CD14-positive monocyte (primary cell): Measurements from ENCODE around the gene SNX19. TPM values are rescaled to one million over a fixed set of nuclear protein-coding genes. Genes with fewer than 3 reads are reported as not detected.

Experiments used
- DNase-seq, 3 donors: peaks; one replicate each; pipeline ENCODE4 v3.0.0-alpha.2; 2011 to 2022
- H2AFZ ChIP-seq: 2 replicates; pipeline ENCODE4 v1.6.0; 2012; ENCODE audit warnings: mild to moderate bottlenecking, low read depth, low read length, inconsistent platforms; ENCODE audit not compliant: insufficient read depth, poor library complexity, severe bottlenecking
- H3K27ac ChIP-seq, 2 donors: 1 replicate in 1 of 2; 2 replicates in 1 of 2; pipeline ENCODE4 v1.5.1; 2012 to 2013; ENCODE audit warnings: low read length in 2 of 2, control low read depth in 1 of 2, inconsistent platforms in 1 of 2, low read depth in 1 of 2, mild to moderate bottlenecking in 1 of 2
- H3K27me3 ChIP-seq, 2 donors: one replicate each; pipeline versions ENCODE4 v1.6.0 to v1.6.1; 2011 to 2013; ENCODE audit warnings: low read length in 2 of 2; ENCODE audit not compliant: control insufficient read depth in 2 of 2, insufficient read depth in 2 of 2
- H3K36me3 ChIP-seq, 2 donors: replicated peaks in 1 of 2; 1 replicate in 1 of 2; 2 replicates in 1 of 2; pipeline versions ENCODE4 v1.5.1 to v1.6.1; 2012 to 2013; ENCODE audit warnings: low read length in 2 of 2, control low read depth in 1 of 2, inconsistent platforms in 1 of 2, mild to moderate bottlenecking in 1 of 2; ENCODE audit not compliant: insufficient read depth in 2 of 2, control insufficient read depth in 1 of 2
- H3K4me1 ChIP-seq, 2 donors: 1 replicate in 1 of 2; 2 replicates in 1 of 2; pipeline versions ENCODE4 v1.5.1 to v1.6.1; 2012 to 2013; ENCODE audit warnings: low read length in 2 of 2, control low read depth in 1 of 2, inconsistent platforms in 1 of 2, mild to moderate bottlenecking in 1 of 2, moderate library complexity in 1 of 2; ENCODE audit not compliant: insufficient read depth in 2 of 2, control insufficient read depth in 1 of 2
- H3K4me2 ChIP-seq: replicated peaks from 2 replicates; pipeline ENCODE3; 2012; ENCODE audit warnings: low read length, moderate library complexity, mild to moderate bottlenecking; ENCODE audit not compliant: poor library complexity, severe bottlenecking; ENCODE audit errors: extremely low read depth
- H3K4me3 ChIP-seq, 3 experiments: fragments of 200-600 bp in 1 of 3; sonication (generic) in 1 of 3; replicated peaks in 1 of 3; 1 replicate in 2 of 3; 2 replicates in 1 of 3; pipeline ENCODE4 v1.5.1; 2011 to 2013; ENCODE audit warnings: low read length in 3 of 3, mild to moderate bottlenecking in 3 of 3, control low read depth in 2 of 3, low read depth in 2 of 3, inconsistent platforms in 1 of 3, moderate library complexity in 1 of 3
- H3K79me2 ChIP-seq: 2 replicates; pipeline ENCODE4 v1.6.0; 2012; ENCODE audit warnings: mild to moderate bottlenecking, control low read depth, inconsistent platforms, low read length, moderate library complexity; ENCODE audit not compliant: insufficient read depth
- H3K9ac ChIP-seq: 2 replicates; pipeline ENCODE4 v1.6.0; 2017; ENCODE audit warnings: low read length, mild to moderate bottlenecking; ENCODE audit not compliant: insufficient read depth, poor library complexity, severe bottlenecking
- H3K9me3 ChIP-seq, 2 donors: replicated peaks in 1 of 2; 1 replicate in 1 of 2; 2 replicates in 1 of 2; pipeline versions ENCODE4 v1.5.1 to v1.6.1; 2012 to 2013; ENCODE audit warnings: low read length in 2 of 2, control low read depth in 1 of 2; ENCODE audit not compliant: control insufficient read depth in 1 of 2, insufficient read depth in 1 of 2
- H4K20me1 ChIP-seq: 2 replicates; pipeline ENCODE4 v1.6.0; 2012; ENCODE audit warnings: mild to moderate bottlenecking, low read length, control low read depth, moderate library complexity; ENCODE audit not compliant: insufficient read depth
- H3K27ac Mint-ChIP-seq, 7 donors: one replicate each; pipeline ENCODE4 v1.8.0; 2020; ENCODE audit warnings: mild to moderate bottlenecking in 7 of 7, mixed read lengths in 7 of 7, moderate library complexity in 6 of 7, inconsistent platforms in 2 of 7
- H3K27me3 Mint-ChIP-seq, 3 donors: one replicate each; pipeline ENCODE4 v1.8.0; 2021 to 2022; ENCODE audit warnings: low read depth in 3 of 3, mild to moderate bottlenecking in 3 of 3, mixed read lengths in 3 of 3, moderate library complexity in 3 of 3, inconsistent platforms in 1 of 3
- H3K36me3 Mint-ChIP-seq, 2 donors: one replicate each; pipeline ENCODE4 v1.8.0; 2020; ENCODE audit warnings: mixed read lengths in 2 of 2, inconsistent platforms in 1 of 2, mild to moderate bottlenecking in 1 of 2
- H3K4me1 Mint-ChIP-seq: one replicate; pipeline ENCODE4 v1.8.0; 2020; ENCODE audit warnings: mild to moderate bottlenecking, mixed read lengths
- H3K4me3 Mint-ChIP-seq, 2 donors: one replicate each; pipeline ENCODE4 v1.8.0; 2020; ENCODE audit warnings: mild to moderate bottlenecking in 2 of 2, mixed read lengths in 2 of 2, moderate library complexity in 1 of 2
- H3K9me3 Mint-ChIP-seq, 7 donors: one replicate each; pipeline ENCODE4 v1.8.0; 2020 to 2022; ENCODE audit warnings: mixed read lengths in 7 of 7, mild to moderate bottlenecking in 6 of 7, moderate library complexity in 6 of 7, inconsistent platforms in 2 of 7
- CTCF ChIP-seq: fragments of 200-600 bp; IDR thresholded peaks from one replicate; pipeline ENCODE4 v1.8.0; 2022; ENCODE audit warnings: antibody characterized with exemption, mild to moderate bottlenecking
- WGBS: methylation state at CpG from one replicate; pipeline ENCODE4 v1.1.5; 2013; ENCODE audit warnings: missing lambda C conversion rate; ENCODE audit not compliant: insufficient coverage; 5-methylcytosine and 5-hydroxymethylcytosine counted together
- intact Hi-C, 2 donors: fragments of 100-400 bp; cut with micrococcal nuclease; formaldehyde crosslinking; loops; one replicate each; pipeline versions ENCODE4 v1.15.0 to v1.15.1; 2023
- polyA plus RNA-seq, 3 donors: library from polyadenylated mRNA; depleted of rRNA in 1 of 3; unstranded in 2 of 3; stranded (reverse) in 1 of 3; fragments of 300-500 nt in 2 of 3; fragments of >200 nt in 1 of 3; fragmentation: Illumina TruSeq in 2 of 3; gene quantifications; 1 replicate in 2 of 3; 2 replicates in 1 of 3; pipeline ENCODE4 v1.2.3, GENCODE V29; 2012 to 2021

Gene SNX19
- polyA plus RNA-seq, 3 donors: 13.6 to 23.3 (median 17.6) TPM

GRCh38 chr11:130848361-130849214, 67.7 kb downstream of the SNX19 start:
- Mint-ChIP-seq H3K9me3 (peaks cover 0 to 3% (median 0%) of the 10 kb centered on the region in 7 donors), H3K27me3 (peaks cover 2 to 11% (median 8%) of the 10 kb centered on the region in 3 donors), H3K36me3 (no peaks in the 10 kb centered on the region), H3K4me1 (no peaks in the 10 kb centered on the region), H3K27ac (no peak overlapping the region), H3K4me3 (no peak overlapping the region)
- WGBS: 93% methylated on average over 4 of the region's 6 CpGs
- Histone ChIP-seq H3K36me3 (no peaks in the 10 kb centered on the region), H3K79me2 (no peaks in the 10 kb centered on the region), H2AFZ (no peak overlapping the region), H3K4me2 (no peak overlapping the region), H3K9ac (no peak overlapping the region), H3K4me3 (no peak overlapping the region), H3K27ac (no peak overlapping the region), H3K27me3 (no peaks in the 10 kb centered on the region), H4K20me1 (no peaks in the 10 kb centered on the region), H3K9me3 (no peaks in the 10 kb centered on the region), H3K4me1 (no peaks in the 10 kb centered on the region)
- no peak for TF ChIP-seq CTCF
- intact Hi-C loops: no loop called here
- DNase-seq: no peak

GRCh38 chr11:130847517-130847916, 68.8 kb downstream of the SNX19 start:
- Histone ChIP-seq H3K9me3 (no peaks in the 10 kb centered on the region), H3K4me2 (no peak overlapping the region), H3K4me1 (no peaks in the 10 kb centered on the region), H3K9ac (no peak overlapping the region), H3K36me3 (no peaks in the 10 kb centered on the region), H3K4me3 (no peak overlapping the region), H4K20me1 (no peaks in the 10 kb centered on the region), H3K27me3 (no peaks in the 10 kb centered on the region), H3K79me2 (no peaks in the 10 kb centered on the region), H2AFZ (no peak overlapping the region), H3K27ac (no peak overlapping the region)
- TF ChIP-seq CTCF: no peak
- no peaks in the 10 kb centered on the region for H3K36me3 Mint-ChIP-seq
- H3K27ac Mint-ChIP-seq: no peak overlapping the region
- no peaks in the 10 kb centered on the region for H3K4me1 Mint-ChIP-seq
- DNase-seq: no peak
- H3K9me3 Mint-ChIP-seq: peaks cover 0 to 3% (median 0%) of the 10 kb centered on the region in 7 donors
- no peak overlapping the region for H3K4me3 Mint-ChIP-seq
- intact Hi-C loops: no loop called here
- peaks cover 0 to 13% (median 7%) of the 10 kb centered on the region in 3 donors for H3K27me3 Mint-ChIP-seq
- WGBS: 89% methylated on average over 6 of the region's 8 CpGs
